IMR-90 (cell line): ENCODE measurements around the gene SCAF11. TPM values are rescaled to one million over a fixed set of nuclear protein-coding genes. Genes with fewer than 3 reads are reported as not detected.
A peak's percentile ranks its signal among the peaks of the same experiment; 100 is the strongest.

Experiments
- ATAC-seq: fragments of 200-7000 bp; cut with Tn5 transposase; 2 replicates; pipeline ENCODE4 v1.9.1; 2020; ENCODE audit warnings: low read depth, mild to moderate bottlenecking, moderate library complexity
- BruUV-seq: library from RNA; stranded (reverse); fragments of 400-500 nt; replicated peaks from 2 replicates; lab custom pipeline; 2021; lab: Mats Ljungman, UMichigan
- CTCF ChIA-PET: fragments of 300-600 bp; formaldehyde crosslinking; extraction: SDS; loops from one replicate; lab custom pipeline; 2021; ENCODE audit warnings: antibody characterized with exemption; lab: Yijun Ruan, JAX
- POLR2A ChIA-PET: fragments of 300-600 bp; sonication (Branson Sonifier 250); formaldehyde crosslinking; loops from one replicate; lab custom pipeline; 2022; ENCODE audit warnings: antibody characterized with exemption; ENCODE audit not compliant: unreplicated experiment; lab: Charles Lee
- DNase-seq: peaks from one replicate; pipeline ENCODE4 v3.0.0; 2013
- H2AFZ ChIP-seq: replicated peaks from 2 replicates; pipeline ENCODE3; 2013; ENCODE audit warnings: low read length, mild to moderate bottlenecking; ENCODE audit not compliant: poor library complexity
- H2AK5ac ChIP-seq: 2 replicates; pipeline ENCODE4 v1.6.1; 2013; ENCODE audit warnings: low read depth, low read length, inconsistent platforms
- H2AK9ac ChIP-seq: replicated peaks from 2 replicates; pipeline ENCODE3; 2013; ENCODE audit warnings: mild to moderate bottlenecking, low read depth, low read length, moderate library complexity; ENCODE audit not compliant: poor library complexity
- H2BK120ac ChIP-seq: 2 replicates; pipeline ENCODE4 v1.6.1; 2013; ENCODE audit warnings: low read depth, low read length, inconsistent platforms
- H2BK15ac ChIP-seq: 3 replicates; pipeline ENCODE4 v1.6.1; 2013; ENCODE audit warnings: low read depth, low read length, inconsistent platforms
- H2BK20ac ChIP-seq: 2 replicates; pipeline ENCODE4 v1.6.1; 2013; ENCODE audit warnings: low read depth, mild to moderate bottlenecking, inconsistent platforms, low read length, moderate library complexity
- H2BK5ac ChIP-seq: 2 replicates; pipeline ENCODE4 v1.6.1; 2013; ENCODE audit warnings: mild to moderate bottlenecking, low read depth, low read length, inconsistent platforms; ENCODE audit not compliant: poor library complexity, severe bottlenecking
- H3K14ac ChIP-seq: replicated peaks from 2 replicates; pipeline ENCODE4 v1.6.1; 2013; ENCODE audit warnings: low read depth, low read length, inconsistent platforms
- H3K18ac ChIP-seq: 2 replicates; pipeline ENCODE4 v1.6.1; 2013; ENCODE audit warnings: low read depth, low read length, control low read depth
- H3K23ac ChIP-seq: 2 replicates; pipeline ENCODE4 v1.6.1; 2013; ENCODE audit warnings: low read depth, low read length, inconsistent platforms
- H3K27ac ChIP-seq: 2 replicates; pipeline ENCODE4 v1.5.1; 2013; ENCODE audit warnings: mild to moderate bottlenecking, control low read depth, low read length; ENCODE audit not compliant: insufficient read depth
- H3K27me3 ChIP-seq: 2 replicates; pipeline ENCODE4 v1.6.1; 2013; ENCODE audit warnings: low read length; ENCODE audit not compliant: control insufficient read depth, insufficient read depth
- H3K36me3 ChIP-seq: 2 replicates; pipeline ENCODE4 v1.6.1; 2013; ENCODE audit warnings: low read length, mixed read lengths; ENCODE audit not compliant: control insufficient read depth, insufficient read depth
- H3K4ac ChIP-seq: 2 replicates; pipeline ENCODE4 v1.6.1; 2013; ENCODE audit warnings: low read depth, low read length, inconsistent platforms
- H3K4me1 ChIP-seq: 2 replicates; pipeline ENCODE4 v1.6.1; 2013; ENCODE audit warnings: low read length, mixed read lengths; ENCODE audit not compliant: control insufficient read depth, insufficient read depth
- H3K4me2 ChIP-seq: 2 replicates; pipeline ENCODE4 v1.6.1; 2013; ENCODE audit warnings: low read depth, mild to moderate bottlenecking, control low read depth, low read length, moderate library complexity
- H3K4me3 ChIP-seq: 2 replicates; pipeline ENCODE4 v1.5.1; 2013; ENCODE audit warnings: low read depth, mild to moderate bottlenecking, control low read depth, low read length, moderate library complexity; ENCODE audit not compliant: insufficient read depth
- H3K56ac ChIP-seq: 2 replicates; pipeline ENCODE4 v1.6.1; 2013; ENCODE audit warnings: low read length, inconsistent platforms; ENCODE audit not compliant: insufficient read depth; ENCODE audit errors: extremely low read depth
- H3K79me1 ChIP-seq, 2 experiments: 2 replicates each; pipeline ENCODE4 v1.6.1; 2013; ENCODE audit warnings: low read length in 2 of 2, inconsistent platforms in 1 of 2, low read depth in 1 of 2
- H3K9ac ChIP-seq: 2 replicates; pipeline ENCODE4 v1.6.1; 2013; ENCODE audit warnings: low read depth, low read length, control low read depth
- H3K9me1 ChIP-seq: 2 replicates; pipeline ENCODE4 v1.6.1; 2013; ENCODE audit warnings: low read length, inconsistent platforms; ENCODE audit not compliant: insufficient read depth
- H3K9me3 ChIP-seq: 2 replicates; pipeline ENCODE4 v1.6.1; 2013; ENCODE audit warnings: low read length; ENCODE audit not compliant: control insufficient read depth, insufficient read depth
- H4K20me1 ChIP-seq: 2 replicates; pipeline ENCODE4 v1.6.1; 2013; ENCODE audit warnings: low read length, inconsistent platforms; ENCODE audit not compliant: insufficient read depth
- H4K5ac ChIP-seq: 2 replicates; pipeline ENCODE4 v1.6.1; 2013; ENCODE audit warnings: mild to moderate bottlenecking, low read depth, low read length, control low read depth
- H4K8ac ChIP-seq, 2 experiments: 2 replicates each; pipeline ENCODE4 v1.6.1; 2013; ENCODE audit warnings: low read depth in 2 of 2, low read length in 2 of 2, control low read depth in 1 of 2, inconsistent platforms in 1 of 2
- H4K91ac ChIP-seq: 2 replicates; pipeline ENCODE4 v1.6.1; 2013; ENCODE audit warnings: low read depth, low read length, inconsistent platforms; ENCODE audit not compliant: insufficient read depth
- CEBPB ChIP-seq: IDR thresholded peaks from 2 replicates; pipeline ENCODE4 v1.6.1; 2012; ENCODE audit warnings: low read depth, low read length, improper control_type of control experiment
- CHD1 ChIP-seq: IDR thresholded peaks from 2 replicates; pipeline ENCODE4 v1.6.1; 2012; ENCODE audit warnings: low read depth, low read length, improper control_type of control experiment
- FOS ChIP-seq: fragments of 150-350 bp; IDR thresholded peaks from 2 replicates; pipeline ENCODE4 v1.6.1; 2016; ENCODE audit warnings: low read depth, low read length
- MAFK ChIP-seq: IDR thresholded peaks from 2 replicates; pipeline ENCODE4 v1.6.1; 2012; ENCODE audit warnings: low read depth, low read length, improper control_type of control experiment
- MAZ ChIP-seq: IDR thresholded peaks from 2 replicates; pipeline ENCODE4 v1.6.1; 2012; ENCODE audit warnings: low read depth, mild to moderate bottlenecking, low read length, improper control_type of control experiment, moderate library complexity, borderline replicate concordance
- POLR2A ChIP-seq: IDR thresholded peaks from 2 replicates; pipeline ENCODE4 v1.6.1; 2012; ENCODE audit warnings: mild to moderate bottlenecking, low read depth, low read length
- RAD21 ChIP-seq: IDR thresholded peaks from 2 replicates; pipeline ENCODE4 v1.6.1; 2012; ENCODE audit warnings: low read length, improper control_type of control experiment
- RCOR1 ChIP-seq: IDR thresholded peaks from 2 replicates; pipeline ENCODE4 v1.6.1; 2012; ENCODE audit warnings: mild to moderate bottlenecking, low read length, improper control_type of control experiment; ENCODE audit not compliant: insufficient replicate concordance
- RFX5 ChIP-seq: IDR thresholded peaks from 2 replicates; pipeline ENCODE4 v1.8.0; 2012; ENCODE audit warnings: low read depth, mild to moderate bottlenecking, low read length, moderate library complexity
- WGBS, 2 experiments: methylation state at CpG; one replicate each; pipeline versions ENCODE4 v1.1.5 to v1.1.7; 2013; ENCODE audit warnings: missing lambda C conversion rate in 2 of 2; ENCODE audit not compliant: insufficient read length in 1 of 2; ENCODE audit errors: extremely low coverage in 2 of 2; 5-methylcytosine and 5-hydroxymethylcytosine counted together
- dilution Hi-C: fragments of 300-500 bp; cut with HindIII; formaldehyde crosslinking; loops from one replicate; pipeline ENCODE4 v1.14.3; 2018; ENCODE audit warnings: low sequenced_read_pairs; ENCODE audit not compliant: unreplicated experiment
- in situ Hi-C: fragments of 300-500 bp; cut with MboI; formaldehyde crosslinking; loops from 3 replicates; pipeline ENCODE4 v1.14.3; 2019; ENCODE audit warnings: low sequenced_read_pairs, inconsistent platforms, mixed read lengths
- intact Hi-C: fragments of 100-400 bp; cut with micrococcal nuclease; formaldehyde crosslinking; loops from 2 replicates; pipeline ENCODE4 v1.10.0; 2022
- polyA plus RNA-seq, 3 experiments: library from polyadenylated mRNA; depleted of rRNA; stranded (reverse); fragments of >200 nt; gene quantifications; 2 replicates each; pipeline ENCODE4 v1.2.3, GENCODE V29; 2012; ENCODE audit warnings: low replicate concordance in 1 of 3
- total RNA-seq: library from RNA; depleted of rRNA; stranded (reverse); fragments of >200 nt; gene quantifications from 2 replicates; pipeline ENCODE4 v1.2.3, GENCODE V29; 2012
- TF ChIP-seq, protein P1 (sequence below): fragments of 150-350 bp; IDR thresholded peaks from 2 replicates; pipeline ENCODE4 v1.6.1; 2017; ENCODE audit warnings: mild to moderate bottlenecking, antibody characterized with exemption, low read length, low read depth
- TF ChIP-seq, protein P2 (sequence below): fragments of 150-350 bp; IDR thresholded peaks from 2 replicates; pipeline ENCODE4 v1.6.1; 2016; ENCODE audit warnings: low read depth, mild to moderate bottlenecking, low read length, moderate library complexity, borderline replicate concordance
- TF ChIP-seq, protein P3 (sequence below): conservative IDR thresholded peaks from 2 replicates; pipeline ENCODE4 v1.5.1; 2012; ENCODE audit warnings: mild to moderate bottlenecking, low read depth, low read length, improper control_type of control experiment

SCAF11 gene
- total and polyA plus RNA-seq, 2 of the 4 experiments (the other 2 are of a cell fraction), result 33.9 to 70.4 TPM

DNA sequence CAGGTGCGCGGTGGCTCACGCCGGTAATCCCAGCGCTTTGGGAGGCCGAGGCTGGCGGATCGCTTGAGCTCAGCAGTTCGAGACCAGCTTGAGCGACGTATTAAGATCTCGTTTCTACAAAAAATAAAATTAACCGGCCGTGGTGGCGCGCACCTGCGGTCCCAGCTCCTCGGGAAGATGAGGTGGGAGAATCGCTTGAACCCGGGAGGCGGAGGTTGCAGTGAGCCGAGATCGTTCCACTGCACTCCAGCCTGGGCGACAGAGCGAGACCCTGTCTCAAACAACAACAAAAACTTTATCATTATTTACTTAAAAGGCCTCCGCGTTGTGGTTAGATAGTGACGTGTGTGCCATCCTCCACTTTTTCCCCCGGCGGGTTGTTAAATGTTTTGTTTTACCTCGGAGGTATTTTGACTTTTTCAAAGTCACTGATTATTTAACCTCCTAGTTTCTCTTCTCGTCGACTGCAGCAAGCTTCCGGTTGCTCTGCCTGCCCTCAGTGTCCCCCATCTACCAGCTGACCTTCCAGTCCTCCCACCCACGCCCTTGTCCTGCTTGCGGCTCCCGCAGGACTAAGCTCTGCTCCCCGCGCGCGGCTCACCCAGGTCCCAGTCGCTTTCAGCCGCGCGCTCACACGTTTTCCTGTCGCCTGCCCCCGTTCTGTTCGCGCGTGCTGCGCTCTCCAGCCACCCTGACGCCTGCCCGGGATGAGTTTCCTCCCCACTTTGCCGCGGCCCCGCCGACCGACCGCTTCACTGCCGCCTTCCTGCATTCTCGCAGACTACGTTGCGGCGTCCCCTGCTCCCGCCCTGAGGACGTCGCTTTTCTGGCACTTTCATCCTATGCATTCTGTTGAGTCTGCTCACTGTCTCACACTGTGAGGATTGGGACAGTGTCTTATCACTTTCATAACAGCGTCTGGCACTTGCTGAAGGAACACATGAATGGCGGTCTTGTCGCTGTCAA, 1.2 kb upstream of the SCAF11 start:
- H4K91ac ChIP-seq, result peak overlapping the region; percentile 61
- peak overlapping the region; percentile 81 for H2BK120ac ChIP-seq
- H3K4me2 ChIP-seq, result peak overlapping the region; percentile 77
- peak overlapping the region; percentile 81 for H3K4ac ChIP-seq
- peak overlapping the region; percentile 92 for H2AK9ac ChIP-seq
- H2BK5ac ChIP-seq, result peak overlapping the region; percentile 70
- H3K36me3 ChIP-seq, result 0 out of 2 replicates have a peak, but pooled peaks cover 2% of the 10 kb centered on the region
- peak overlapping the region; percentile 87; the same call in 2 of the 3 replicates for H2BK15ac ChIP-seq
- H3K14ac ChIP-seq, result peak overlapping the region; percentile 96
- POLR2A ChIA-PET, result interaction anchor here (0.5 to 1.3 kb wide), 5 partner anchors 23 to 1706 kb away, joined by 3 to 8 read pairs (median 3); no protein-coding TSS in a partner anchor
- H3K9me1 ChIP-seq, result peaks cover 3% of the 10 kb centered on the region; the same call in 1 of the 2 replicates
- in situ Hi-C loops (no loop called here), dilution Hi-C loops (no loop called here), intact Hi-C loops (loop anchor here (5.0 to 10.0 kb wide), 4 partner anchors 193 to 449 kb away; partner anchors contain the start of gene SLC38A1)
- BruUV-seq, result no TSS peak
- H3K4me3 ChIP-seq, result peak overlapping the region; percentile 63
- H3K9ac ChIP-seq, result peak overlapping the region; percentile 82
- H3K27me3 ChIP-seq, result no peaks in the 10 kb centered on the region
- peak; percentile 43 for DNase-seq
- H4K5ac ChIP-seq, result peak overlapping the region; percentile 74
- peak overlapping the region; percentile 41 for H2AK5ac ChIP-seq
- WGBS, 2 experiments, result 0% methylated on average over 14 of the region's 71 CpGs; no CpG with 5 or more reads in 1 of the 2 experiments
- H2BK20ac ChIP-seq, result peak overlapping the region; percentile 79; the same call in 1 of the 2 replicates
- H4K8ac ChIP-seq, result peak overlapping the region; percentile 16 to 89
- no peaks in the 10 kb centered on the region for H3K9me3 ChIP-seq
- H3K79me1 ChIP-seq, result peaks cover 0 to 24% of the 10 kb centered on the region in 2 experiments; a peak in 2 of 4 replicates
- peak overlapping the region; percentile 97 for H3K23ac ChIP-seq
- CTCF ChIA-PET, result interaction anchor here (0.6 to 1.2 kb wide), 4 partner anchors 133 to 796 kb away, joined by 3 read pairs; no protein-coding TSS in a partner anchor
- peak overlapping the region; percentile 78 for H3K56ac ChIP-seq
- H4K20me1 ChIP-seq, result peaks cover 22% of the 10 kb centered on the region
- peak overlapping the region; percentile 99 for H2AFZ ChIP-seq
- ATAC-seq, result peak; percentile 6
- peaks cover 3% of the 10 kb centered on the region; the same call in 1 of the 2 replicates for H3K4me1 ChIP-seq
- H3K27ac ChIP-seq, result peak overlapping the region; percentile 83
- peak overlapping the region; percentile 68 for H3K18ac ChIP-seq
- TF ChIP-seq POLR2A (0 out of 2 replicates have a peak, but pooled peaks have one; percentile 30), FOS (no peak), RCOR1 (no peak), CEBPB (no peak), MAFK (no peak), MAZ (no peak), RFX5 (no peak), RAD21 (no peak), CHD1 (no peak)
- TF ChIP-seq, protein P1, sequence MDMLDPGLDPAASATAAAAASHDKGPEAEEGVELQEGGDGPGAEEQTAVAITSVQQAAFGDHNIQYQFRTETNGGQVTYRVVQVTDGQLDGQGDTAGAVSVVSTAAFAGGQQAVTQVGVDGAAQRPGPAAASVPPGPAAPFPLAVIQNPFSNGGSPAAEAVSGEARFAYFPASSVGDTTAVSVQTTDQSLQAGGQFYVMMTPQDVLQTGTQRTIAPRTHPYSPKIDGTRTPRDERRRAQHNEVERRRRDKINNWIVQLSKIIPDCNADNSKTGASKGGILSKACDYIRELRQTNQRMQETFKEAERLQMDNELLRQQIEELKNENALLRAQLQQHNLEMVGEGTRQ, result peak; percentile 8; the same call in 1 of the 2 replicates
- TF ChIP-seq, protein P2, sequence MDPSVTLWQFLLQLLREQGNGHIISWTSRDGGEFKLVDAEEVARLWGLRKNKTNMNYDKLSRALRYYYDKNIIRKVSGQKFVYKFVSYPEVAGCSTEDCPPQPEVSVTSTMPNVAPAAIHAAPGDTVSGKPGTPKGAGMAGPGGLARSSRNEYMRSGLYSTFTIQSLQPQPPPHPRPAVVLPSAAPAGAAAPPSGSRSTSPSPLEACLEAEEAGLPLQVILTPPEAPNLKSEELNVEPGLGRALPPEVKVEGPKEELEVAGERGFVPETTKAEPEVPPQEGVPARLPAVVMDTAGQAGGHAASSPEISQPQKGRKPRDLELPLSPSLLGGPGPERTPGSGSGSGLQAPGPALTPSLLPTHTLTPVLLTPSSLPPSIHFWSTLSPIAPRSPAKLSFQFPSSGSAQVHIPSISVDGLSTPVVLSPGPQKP, result no peak
- TF ChIP-seq, protein P3, sequence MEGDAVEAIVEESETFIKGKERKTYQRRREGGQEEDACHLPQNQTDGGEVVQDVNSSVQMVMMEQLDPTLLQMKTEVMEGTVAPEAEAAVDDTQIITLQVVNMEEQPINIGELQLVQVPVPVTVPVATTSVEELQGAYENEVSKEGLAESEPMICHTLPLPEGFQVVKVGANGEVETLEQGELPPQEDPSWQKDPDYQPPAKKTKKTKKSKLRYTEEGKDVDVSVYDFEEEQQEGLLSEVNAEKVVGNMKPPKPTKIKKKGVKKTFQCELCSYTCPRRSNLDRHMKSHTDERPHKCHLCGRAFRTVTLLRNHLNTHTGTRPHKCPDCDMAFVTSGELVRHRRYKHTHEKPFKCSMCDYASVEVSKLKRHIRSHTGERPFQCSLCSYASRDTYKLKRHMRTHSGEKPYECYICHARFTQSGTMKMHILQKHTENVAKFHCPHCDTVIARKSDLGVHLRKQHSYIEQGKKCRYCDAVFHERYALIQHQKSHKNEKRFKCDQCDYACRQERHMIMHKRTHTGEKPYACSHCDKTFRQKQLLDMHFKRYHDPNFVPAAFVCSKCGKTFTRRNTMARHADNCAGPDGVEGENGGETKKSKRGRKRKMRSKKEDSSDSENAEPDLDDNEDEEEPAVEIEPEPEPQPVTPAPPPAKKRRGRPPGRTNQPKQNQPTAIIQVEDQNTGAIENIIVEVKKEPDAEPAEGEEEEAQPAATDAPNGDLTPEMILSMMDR, result no peak
